GM12878 (cell line): ENCODE data around the gene NCAM2. TPM values are rescaled to one million over a fixed set of nuclear protein-coding genes. Genes with fewer than 3 reads are reported as not detected.

ENCODE experiments used
- ATAC-seq: fragments of 200-7000 bp; cut with Tn5 transposase; 3 replicates; pipeline ENCODE4 v1.9.1; 2020; ENCODE audit warnings: mild to moderate bottlenecking, moderate library complexity
- BruUV-seq: library from RNA; stranded (reverse); fragments of 400-500 nt; replicated peaks from 2 replicates; lab custom pipeline; 2021; lab: Mats Ljungman, UMichigan
- CTCF ChIA-PET: fragments of 300-600 bp; sonication (Branson Sonifier 250); formaldehyde crosslinking; extraction: SDS; loops from one replicate; lab custom pipeline; 2021; ENCODE audit warnings: inconsistent platforms; lab: Yijun Ruan, JAX
- POLR2A ChIA-PET: fragments of 350-600 bp; formaldehyde crosslinking; extraction: SDS; loops from one replicate; lab custom pipeline; 2021; ENCODE audit warnings: inconsistent platforms; lab: Charles Lee
- RAD21 ChIA-PET: fragments of 300-600 bp; sonication (Branson Sonifier 250); formaldehyde crosslinking; loops from one replicate; lab custom pipeline; 2023; ENCODE audit warnings: antibody characterized with exemption; ENCODE audit not compliant: unreplicated experiment; lab: Charles Lee
- SMC1A ChIA-PET: fragments of 300-600 bp; sonication (Branson Sonifier 250); formaldehyde crosslinking; loops from one replicate; lab custom pipeline; 2023; ENCODE audit not compliant: unreplicated experiment, uncharacterized antibody; lab: Charles Lee
- DNase-seq: peaks from one replicate; pipeline ENCODE4 v3.0.0-alpha.2; 2011; ENCODE audit warnings: low read depth, low spot score
- FAIRE-seq: peaks from 3 replicates; lab custom pipeline; 2011; peaks lifted over from hg19 to GRCh38; lab: Jason Lieb, UNC
- H2AFZ ChIP-seq: 2 replicates; pipeline ENCODE4 v1.6.0; 2011; ENCODE audit warnings: low read depth, low read length, control low read depth; ENCODE audit not compliant: control insufficient read depth
- H3K27ac ChIP-seq: 2 replicates; pipeline ENCODE4 v1.5.1; 2011; ENCODE audit warnings: control low read depth; ENCODE audit not compliant: control insufficient read depth, insufficient read depth
- H3K27me3 ChIP-seq, 2 experiments: replicated peaks in 1 of 2; 2 replicates each; pipeline versions ENCODE4 v1.6.0 to v1.6.1; 2011; ENCODE audit warnings: low read length in 1 of 2; ENCODE audit not compliant: control insufficient read depth in 2 of 2, insufficient read depth in 2 of 2
- H3K36me3 ChIP-seq, 2 experiments: 2 replicates each; pipeline ENCODE4 v1.5.1; 2011; ENCODE audit warnings: low read length in 1 of 2; ENCODE audit not compliant: control insufficient read depth in 2 of 2, insufficient read depth in 2 of 2
- H3K4me1 ChIP-seq: 2 replicates; pipeline ENCODE4 v1.6.1; 2011; ENCODE audit warnings: mild to moderate bottlenecking, low read length, moderate library complexity, mixed read lengths; ENCODE audit not compliant: control insufficient read depth, insufficient read depth
- H3K4me2 ChIP-seq: 2 replicates; pipeline ENCODE4 v1.6.0; 2011; ENCODE audit warnings: control low read depth; ENCODE audit not compliant: control insufficient read depth, insufficient read depth
- H3K4me3 ChIP-seq: fragments of 200-600 bp; sonication (generic); 2 replicates; pipeline ENCODE4 v1.5.1; 2016
- H3K79me2 ChIP-seq: 2 replicates; pipeline ENCODE4 v1.6.0; 2011; ENCODE audit warnings: low read length; ENCODE audit not compliant: control insufficient read depth, insufficient read depth
- H3K9ac ChIP-seq: 2 replicates; pipeline ENCODE4 v1.8.0; 2011; ENCODE audit warnings: low read length, control low read depth, mixed read lengths; ENCODE audit not compliant: control insufficient read depth, insufficient read depth
- H3K9me3 ChIP-seq: replicated peaks from 3 replicates; pipeline ENCODE4 v1.5.1; 2011; ENCODE audit warnings: mild to moderate bottlenecking, low read length; ENCODE audit not compliant: control insufficient read depth, insufficient read depth
- H4K20me1 ChIP-seq: 2 replicates; pipeline ENCODE4 v1.6.0; 2011; ENCODE audit not compliant: control insufficient read depth, insufficient read depth
- BACH1 ChIP-seq: fragments of 450-650 bp; IDR thresholded peaks from 2 replicates; pipeline ENCODE4 v1.6.1; 2017; ENCODE audit warnings: mild to moderate bottlenecking, borderline replicate concordance
- BMI1 ChIP-seq: fragments of 450-650 bp; IDR thresholded peaks from 2 replicates; pipeline ENCODE4 v1.6.1; 2016; ENCODE audit warnings: mild to moderate bottlenecking, moderate library complexity, borderline replicate concordance
- DPF2 ChIP-seq: fragments of 450-650 bp; IDR thresholded peaks from 2 replicates; pipeline ENCODE4 v1.6.1; 2017; ENCODE audit warnings: mild to moderate bottlenecking
- E2F8 ChIP-seq: fragments of 450-650 bp; IDR thresholded peaks from 2 replicates; pipeline ENCODE4 v1.6.1; 2018; ENCODE audit warnings: mild to moderate bottlenecking, low read depth, moderate library complexity; ENCODE audit not compliant: partially characterized antibody
- EZH2 ChIP-seq: IDR thresholded peaks from 2 replicates; pipeline ENCODE4 v1.6.1; 2012; ENCODE audit warnings: low read depth, mild to moderate bottlenecking, control low read depth, inconsistent platforms, low read length, borderline replicate concordance; ENCODE audit not compliant: control insufficient read depth
- GATAD2B ChIP-seq: fragments of 450-650 bp; conservative IDR thresholded peaks from 2 replicates; pipeline ENCODE4 v1.6.1; 2017; ENCODE audit warnings: low read depth, mild to moderate bottlenecking, moderate library complexity
- HSF1 ChIP-seq: fragments of 150-350 bp; IDR thresholded peaks from 2 replicates; pipeline ENCODE4 v1.6.1; 2014; ENCODE audit warnings: mild to moderate bottlenecking, low read depth, low read length
- IKZF1 ChIP-seq: fragments of 450-650 bp; conservative IDR thresholded peaks from 2 replicates; pipeline ENCODE4 v1.6.1; 2017; ENCODE audit warnings: antibody characterized with exemption, mild to moderate bottlenecking
- KAT2A ChIP-seq: conservative IDR thresholded peaks from 2 replicates; pipeline ENCODE4 v1.6.1; 2011; ENCODE audit warnings: low read depth, low read length; ENCODE audit not compliant: control insufficient read depth
- MLLT1 ChIP-seq: fragments of 450-650 bp; IDR thresholded peaks from 2 replicates; pipeline ENCODE4 v1.6.1; 2016; ENCODE audit warnings: mild to moderate bottlenecking
- MYC ChIP-seq: IDR thresholded peaks from 2 replicates; pipeline ENCODE4 v1.6.1; 2011; ENCODE audit warnings: mild to moderate bottlenecking, low read length, moderate library complexity, inconsistent platforms; ENCODE audit not compliant: insufficient read depth, insufficient replicate concordance, insufficient read length, severe bottlenecking
- NFIC ChIP-seq: IDR thresholded peaks from 2 replicates; pipeline ENCODE4 v1.6.1; 2012; ENCODE audit warnings: low read depth, mild to moderate bottlenecking, inconsistent platforms, low read length, moderate library complexity
- RAD21 ChIP-seq: IDR thresholded peaks from 2 replicates; pipeline ENCODE4 v1.6.1; 2011; ENCODE audit warnings: mild to moderate bottlenecking, low read depth, low read length, moderate library complexity; ENCODE audit not compliant: insufficient read depth
- RUNX3 ChIP-seq: IDR thresholded peaks from 2 replicates; pipeline ENCODE4 v1.6.1; 2012; ENCODE audit warnings: low read length, inconsistent platforms
- SREBF1 ChIP-seq: IDR thresholded peaks from 2 replicates; pipeline ENCODE4 v1.6.1; 2012; ENCODE audit warnings: mild to moderate bottlenecking, low read length
- STAT3 ChIP-seq: IDR thresholded peaks from 2 replicates; pipeline ENCODE4 v1.6.1; 2011; ENCODE audit warnings: low read depth, low read length, improper control_type of control experiment
- SUPT20H ChIP-seq: IDR thresholded peaks from 2 replicates; pipeline ENCODE4 v1.6.1; 2011; ENCODE audit warnings: low read depth, mild to moderate bottlenecking, low read length, moderate library complexity, borderline replicate concordance; ENCODE audit not compliant: control insufficient read depth
- ZBED1 ChIP-seq: IDR thresholded peaks from 2 replicates; pipeline ENCODE4 v1.6.1; 2016; ENCODE audit warnings: borderline replicate concordance
- WGBS: methylation state at CpG from one replicate; pipeline ENCODE4 v1.1.6; 2016; ENCODE audit warnings: low lambda C conversion rate; ENCODE audit not compliant: insufficient replicate concordance, insufficient coverage; ENCODE audit errors: missing lambda C conversion rate; 5-methylcytosine and 5-hydroxymethylcytosine counted together
- in situ Hi-C: fragments of 300-500 bp; cut with MboI; formaldehyde crosslinking; loops from 9 replicates; pipeline ENCODE4 v1.14.3; 2018; ENCODE audit warnings: mixed read lengths
- intact Hi-C: fragments of 100-400 bp; cut with micrococcal nuclease; formaldehyde crosslinking; loops from one replicate; pipeline ENCODE4 v1.14.2; 2022; ENCODE audit not compliant: unreplicated experiment
- polyA plus RNA-seq, 11 experiments: library from polyadenylated mRNA; depleted of rRNA in 4 of 11; unstranded in 6 of 11; stranded (reverse) in 5 of 11; fragments of >200 nt; fragmentation: Nextera tagmentation in 4 of 11; fragmentation: Illumina TruSeq in 1 of 11; extraction: Ambion mirVana in 4 of 11; extraction: Trizol in 1 of 11; gene quantifications; 1 replicate in 1 of 11; 2 replicates in 10 of 11; pipeline versions ENCODE4 v1.2.1 to v1.2.3, GENCODE V29; 2011 to 2016; ENCODE audit warnings: inconsistent platforms in 2 of 11, missing spikeins in 2 of 11, low read depth in 1 of 11
- total RNA-seq, 4 experiments: library from RNA; depleted of rRNA in 3 of 4; stranded (reverse); fragments of >200 nt in 3 of 4; fragmentation: Illumina TruSeq in 1 of 4; extraction: Trizol in 1 of 4; gene quantifications; 2 replicates each; pipeline versions ENCODE4 v1.2.1 to v1.2.3, GENCODE V29; 2013 to 2021

Gene NCAM2
- total and polyA plus RNA-seq, 10 of the 15 experiments (the other 5 are each of a cell fraction or from before 2014, with no cell fraction given), result 0.23 to 0.27 TPM; not detected in 8

GRCh38 chr21:21187579-21187978 lies 189.4 kb downstream of the NCAM2 start:
- Histone ChIP-seq H3K9me3 (no peaks in the 10 kb centered on the region), H2AFZ (no peak overlapping the region), H3K36me3 (no peaks in the 10 kb centered on the region), H3K9ac (no peak overlapping the region), H3K4me2 (no peak overlapping the region), H4K20me1 (no peaks in the 10 kb centered on the region), H3K27ac (no peak overlapping the region), H3K4me3 (no peak overlapping the region), H3K27me3 (no peaks in the 10 kb centered on the region), H3K79me2 (no peaks in the 10 kb centered on the region), H3K4me1 (no peaks in the 10 kb centered on the region)
- BruUV-seq, result no TSS peak
- WGBS, result 27% methylated on average over 2 of the region's 2 CpGs
- ATAC-seq (no peak), FAIRE-seq (no peak), DNase-seq (no peak)
- ChIA-PET POLR2A (no interaction called here), CTCF (no interaction called here), SMC1A (no interaction called here), RAD21 (no interaction called here)
- in situ Hi-C loops (no loop called here), intact Hi-C loops (no loop called here)
- TF ChIP-seq SUPT20H (no peak), MYC (no peak), RAD21 (no peak), BACH1 (no peak), BMI1 (no peak), IKZF1 (no peak), GATAD2B (no peak), EZH2 (no peak), NFIC (no peak), SREBF1 (no peak), STAT3 (no peak), DPF2 (no peak), E2F8 (no peak), ZBED1 (no peak), RUNX3 (no peak), MLLT1 (no peak), KAT2A (no peak), HSF1 (no peak)
